Measurements from ENCODE around the gene SLC35F4. TPM values are rescaled to one million over a fixed set of nuclear protein-coding genes. Genes with fewer than 3 reads are reported as not detected.

The SLC35F4 gene
- total RNA-seq, 1 experiment from 2014 or later, result not detected

DNA sequence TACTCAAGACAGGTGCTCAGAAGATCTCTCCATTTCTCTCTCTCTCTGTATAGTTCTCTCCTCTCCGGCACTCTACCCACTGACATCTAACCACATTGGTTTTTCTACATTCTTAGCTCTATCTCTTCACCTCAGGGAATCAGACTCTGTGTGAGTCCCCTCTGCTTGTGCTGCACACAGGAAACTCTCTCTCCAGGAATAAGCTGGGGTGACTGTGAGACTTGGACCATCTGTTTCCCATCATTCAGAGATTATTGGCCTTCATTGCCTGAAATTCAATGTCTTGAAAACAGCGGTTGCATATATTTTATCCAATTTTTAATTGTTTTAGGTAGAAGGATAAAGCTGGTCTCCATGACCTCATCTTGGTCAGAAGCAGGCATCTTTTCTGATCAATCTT is 105.0 kb downstream of the SLC35F4 start:
- Histone ChIP-seq H4K5ac (ENCODE audit: insufficient read length, low read depth, low read length) (no peak overlapping the region), H3K9me3 (ENCODE audit: control insufficient read depth, low read depth, low read length) (no peaks in the 10 kb centered on the region), H3K4ac (ENCODE audit: low read depth, low read length) (no peak overlapping the region), H2AFZ (ENCODE audit: low read length) (no peak overlapping the region), H3K4me2 (ENCODE audit: insufficient read depth, insufficient read length, low read length) (no peak overlapping the region), H2BK20ac (ENCODE audit: low read depth, low read length, poor library complexity, severe bottlenecking) (no peak overlapping the region), H2BK5ac (ENCODE audit: insufficient read length, low read length) (no peak overlapping the region), H2BK120ac (ENCODE audit: low read depth, low read length, poor library complexity, severe bottlenecking) (no peak overlapping the region), H4K91ac (ENCODE audit: insufficient read length, low read depth, low read length) (no peak overlapping the region), H3K79me2 (ENCODE audit: insufficient read depth, low read length) (no peaks in the 10 kb centered on the region), H3K79me1 (ENCODE audit: insufficient read depth, low read depth, low read length, poor library complexity, severe bottlenecking) (no peaks in the 10 kb centered on the region), H3T11ph (ENCODE audit: low read length) (no peak overlapping the region), H3K4me1 (ENCODE audit: insufficient read depth, low read length) (no peaks in the 10 kb centered on the region), H3K23me2 (ENCODE audit: insufficient read length, low read depth, low read length, poor library complexity, severe bottlenecking) (no peaks in the 10 kb centered on the region), H3K18ac (ENCODE audit: insufficient read length, low read depth, low read length) (no peak overlapping the region), H3K56ac (ENCODE audit: insufficient read length, low read depth, low read length) (no peak overlapping the region), H2BK12ac (ENCODE audit: insufficient read length, low read depth, low read length) (no peak overlapping the region), H3K27ac (ENCODE audit: insufficient read length, low read depth, low read length) (no peak overlapping the region), H4K20me1 (ENCODE audit: control insufficient read depth, insufficient read depth, insufficient read length) (no peaks in the 10 kb centered on the region), H3K27me3 (ENCODE audit: insufficient read depth, low read length) (no peaks in the 10 kb centered on the region), H3K14ac (ENCODE audit: insufficient read depth, low read length) (no peak overlapping the region), H2AK5ac (ENCODE audit: insufficient read length, low read length) (no peak overlapping the region), H3K9ac (ENCODE audit: extremely low read depth, insufficient read length, low read length) (no peak overlapping the region), H2BK15ac (ENCODE audit: low read depth, low read length) (no peak overlapping the region), H3K23ac (ENCODE audit: insufficient read length, low read depth, low read length) (no peak overlapping the region), H4K8ac (replicated peaks; ENCODE audit: insufficient read length, low read depth, low read length) (no peak overlapping the region)
- TF ChIP-seq, protein P1, sequence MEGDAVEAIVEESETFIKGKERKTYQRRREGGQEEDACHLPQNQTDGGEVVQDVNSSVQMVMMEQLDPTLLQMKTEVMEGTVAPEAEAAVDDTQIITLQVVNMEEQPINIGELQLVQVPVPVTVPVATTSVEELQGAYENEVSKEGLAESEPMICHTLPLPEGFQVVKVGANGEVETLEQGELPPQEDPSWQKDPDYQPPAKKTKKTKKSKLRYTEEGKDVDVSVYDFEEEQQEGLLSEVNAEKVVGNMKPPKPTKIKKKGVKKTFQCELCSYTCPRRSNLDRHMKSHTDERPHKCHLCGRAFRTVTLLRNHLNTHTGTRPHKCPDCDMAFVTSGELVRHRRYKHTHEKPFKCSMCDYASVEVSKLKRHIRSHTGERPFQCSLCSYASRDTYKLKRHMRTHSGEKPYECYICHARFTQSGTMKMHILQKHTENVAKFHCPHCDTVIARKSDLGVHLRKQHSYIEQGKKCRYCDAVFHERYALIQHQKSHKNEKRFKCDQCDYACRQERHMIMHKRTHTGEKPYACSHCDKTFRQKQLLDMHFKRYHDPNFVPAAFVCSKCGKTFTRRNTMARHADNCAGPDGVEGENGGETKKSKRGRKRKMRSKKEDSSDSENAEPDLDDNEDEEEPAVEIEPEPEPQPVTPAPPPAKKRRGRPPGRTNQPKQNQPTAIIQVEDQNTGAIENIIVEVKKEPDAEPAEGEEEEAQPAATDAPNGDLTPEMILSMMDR (conservative IDR thresholded peaks at IDR 0.05), result no peak
- peak overlapping the region in 1 of 3 experiments; percentile 20; a peak in 1 of 7 replicates for H3K27ac Mint-ChIP-seq
- WGBS (ENCODE audit: extremely low coverage, insufficient read length, low lambda C conversion rate), result no CpG with 5 or more reads among the region's 2 CpGs
- peaks cover 10 to 12% of the 10 kb centered on the region in 2 experiments for H3K4me1 Mint-ChIP-seq
- no peaks in the 10 kb centered on the region for H3K36me3 Mint-ChIP-seq (ENCODE audit: insufficient read depth in 1 of 3, low read depth in 3 of 3)
- no peak overlapping the region for H3K4me3 Mint-ChIP-seq
- no peaks in the 10 kb centered on the region; the same call in 1 of the 2 replicates for H3K27me3 Mint-ChIP-seq (ENCODE audit: low read depth)
- DNase-seq, result no peak
- no peaks in the 10 kb centered on the region; a peak in 1 of 5 replicates for H3K9me3 Mint-ChIP-seq
